IMR-90 (cell line): ENCODE results near the gene GHR. TPM values are rescaled to one million over a fixed set of nuclear protein-coding genes. Genes with fewer than 3 reads are reported as not detected.

ENCODE experiments used
- ATAC-seq: fragments of 200-7000 bp; cut with Tn5 transposase; 2 replicates; pipeline ENCODE4 v1.9.1; 2020; ENCODE audit warnings: low read depth, mild to moderate bottlenecking, moderate library complexity
- BruUV-seq: library from RNA; stranded (reverse); fragments of 400-500 nt; replicated peaks from 2 replicates; lab custom pipeline; 2021; lab: Mats Ljungman, UMichigan
- CTCF ChIA-PET: fragments of 300-600 bp; formaldehyde crosslinking; extraction: SDS; loops from one replicate; lab custom pipeline; 2021; ENCODE audit warnings: antibody characterized with exemption; lab: Yijun Ruan, JAX
- POLR2A ChIA-PET: fragments of 300-600 bp; sonication (Branson Sonifier 250); formaldehyde crosslinking; loops from one replicate; lab custom pipeline; 2022; ENCODE audit warnings: antibody characterized with exemption; ENCODE audit not compliant: unreplicated experiment; lab: Charles Lee
- DNase-seq: peaks from one replicate; pipeline ENCODE4 v3.0.0; 2013
- H2AFZ ChIP-seq: replicated peaks from 2 replicates; pipeline ENCODE3; 2013; ENCODE audit warnings: low read length, mild to moderate bottlenecking; ENCODE audit not compliant: poor library complexity
- H2AK5ac ChIP-seq: 2 replicates; pipeline ENCODE4 v1.6.1; 2013; ENCODE audit warnings: low read depth, low read length, inconsistent platforms
- H2AK9ac ChIP-seq: replicated peaks from 2 replicates; pipeline ENCODE3; 2013; ENCODE audit warnings: mild to moderate bottlenecking, low read depth, low read length, moderate library complexity; ENCODE audit not compliant: poor library complexity
- H2BK120ac ChIP-seq: 2 replicates; pipeline ENCODE4 v1.6.1; 2013; ENCODE audit warnings: low read depth, low read length, inconsistent platforms
- H2BK15ac ChIP-seq: 3 replicates; pipeline ENCODE4 v1.6.1; 2013; ENCODE audit warnings: low read depth, low read length, inconsistent platforms
- H2BK20ac ChIP-seq: 2 replicates; pipeline ENCODE4 v1.6.1; 2013; ENCODE audit warnings: low read depth, mild to moderate bottlenecking, inconsistent platforms, low read length, moderate library complexity
- H2BK5ac ChIP-seq: 2 replicates; pipeline ENCODE4 v1.6.1; 2013; ENCODE audit warnings: mild to moderate bottlenecking, low read depth, low read length, inconsistent platforms; ENCODE audit not compliant: poor library complexity, severe bottlenecking
- H3K14ac ChIP-seq: replicated peaks from 2 replicates; pipeline ENCODE4 v1.6.1; 2013; ENCODE audit warnings: low read depth, low read length, inconsistent platforms
- H3K18ac ChIP-seq: 2 replicates; pipeline ENCODE4 v1.6.1; 2013; ENCODE audit warnings: low read depth, low read length, control low read depth
- H3K23ac ChIP-seq: 2 replicates; pipeline ENCODE4 v1.6.1; 2013; ENCODE audit warnings: low read depth, low read length, inconsistent platforms
- H3K27ac ChIP-seq: 2 replicates; pipeline ENCODE4 v1.5.1; 2013; ENCODE audit warnings: mild to moderate bottlenecking, control low read depth, low read length; ENCODE audit not compliant: insufficient read depth
- H3K27me3 ChIP-seq: 2 replicates; pipeline ENCODE4 v1.6.1; 2013; ENCODE audit warnings: low read length; ENCODE audit not compliant: control insufficient read depth, insufficient read depth
- H3K36me3 ChIP-seq: 2 replicates; pipeline ENCODE4 v1.6.1; 2013; ENCODE audit warnings: low read length, mixed read lengths; ENCODE audit not compliant: control insufficient read depth, insufficient read depth
- H3K4ac ChIP-seq: 2 replicates; pipeline ENCODE4 v1.6.1; 2013; ENCODE audit warnings: low read depth, low read length, inconsistent platforms
- H3K4me1 ChIP-seq: 2 replicates; pipeline ENCODE4 v1.6.1; 2013; ENCODE audit warnings: low read length, mixed read lengths; ENCODE audit not compliant: control insufficient read depth, insufficient read depth
- H3K4me2 ChIP-seq: 2 replicates; pipeline ENCODE4 v1.6.1; 2013; ENCODE audit warnings: low read depth, mild to moderate bottlenecking, control low read depth, low read length, moderate library complexity
- H3K4me3 ChIP-seq: 2 replicates; pipeline ENCODE4 v1.5.1; 2013; ENCODE audit warnings: low read depth, mild to moderate bottlenecking, control low read depth, low read length, moderate library complexity; ENCODE audit not compliant: insufficient read depth
- H3K56ac ChIP-seq: 2 replicates; pipeline ENCODE4 v1.6.1; 2013; ENCODE audit warnings: low read length, inconsistent platforms; ENCODE audit not compliant: insufficient read depth; ENCODE audit errors: extremely low read depth
- H3K79me1 ChIP-seq, 2 experiments: 2 replicates each; pipeline ENCODE4 v1.6.1; 2013; ENCODE audit warnings: low read length in 2 of 2, inconsistent platforms in 1 of 2, low read depth in 1 of 2
- H3K9ac ChIP-seq: 2 replicates; pipeline ENCODE4 v1.6.1; 2013; ENCODE audit warnings: low read depth, low read length, control low read depth
- H3K9me1 ChIP-seq: 2 replicates; pipeline ENCODE4 v1.6.1; 2013; ENCODE audit warnings: low read length, inconsistent platforms; ENCODE audit not compliant: insufficient read depth
- H3K9me3 ChIP-seq: 2 replicates; pipeline ENCODE4 v1.6.1; 2013; ENCODE audit warnings: low read length; ENCODE audit not compliant: control insufficient read depth, insufficient read depth
- H4K20me1 ChIP-seq: 2 replicates; pipeline ENCODE4 v1.6.1; 2013; ENCODE audit warnings: low read length, inconsistent platforms; ENCODE audit not compliant: insufficient read depth
- H4K5ac ChIP-seq: 2 replicates; pipeline ENCODE4 v1.6.1; 2013; ENCODE audit warnings: mild to moderate bottlenecking, low read depth, low read length, control low read depth
- H4K8ac ChIP-seq, 2 experiments: 2 replicates each; pipeline ENCODE4 v1.6.1; 2013; ENCODE audit warnings: low read depth in 2 of 2, low read length in 2 of 2, control low read depth in 1 of 2, inconsistent platforms in 1 of 2
- H4K91ac ChIP-seq: 2 replicates; pipeline ENCODE4 v1.6.1; 2013; ENCODE audit warnings: low read depth, low read length, inconsistent platforms; ENCODE audit not compliant: insufficient read depth
- BHLHE40 ChIP-seq: fragments of 150-350 bp; IDR thresholded peaks from 2 replicates; pipeline ENCODE4 v1.6.1; 2016; ENCODE audit warnings: mild to moderate bottlenecking, low read depth, low read length
- CEBPB ChIP-seq: IDR thresholded peaks from 2 replicates; pipeline ENCODE4 v1.6.1; 2012; ENCODE audit warnings: low read depth, low read length, improper control_type of control experiment
- CHD1 ChIP-seq: IDR thresholded peaks from 2 replicates; pipeline ENCODE4 v1.6.1; 2012; ENCODE audit warnings: low read depth, low read length, improper control_type of control experiment
- FOS ChIP-seq: fragments of 150-350 bp; IDR thresholded peaks from 2 replicates; pipeline ENCODE4 v1.6.1; 2016; ENCODE audit warnings: low read depth, low read length
- MAFK ChIP-seq: IDR thresholded peaks from 2 replicates; pipeline ENCODE4 v1.6.1; 2012; ENCODE audit warnings: low read depth, low read length, improper control_type of control experiment
- NFE2L2 ChIP-seq: fragments of 150-350 bp; IDR thresholded peaks from 2 replicates; pipeline ENCODE4 v1.6.1; 2016; ENCODE audit warnings: low read depth, mild to moderate bottlenecking, low read length
- POLR2A ChIP-seq: IDR thresholded peaks from 2 replicates; pipeline ENCODE4 v1.6.1; 2012; ENCODE audit warnings: mild to moderate bottlenecking, low read depth, low read length
- RAD21 ChIP-seq: IDR thresholded peaks from 2 replicates; pipeline ENCODE4 v1.6.1; 2012; ENCODE audit warnings: low read length, improper control_type of control experiment
- RCOR1 ChIP-seq: IDR thresholded peaks from 2 replicates; pipeline ENCODE4 v1.6.1; 2012; ENCODE audit warnings: mild to moderate bottlenecking, low read length, improper control_type of control experiment; ENCODE audit not compliant: insufficient replicate concordance
- RFX5 ChIP-seq: IDR thresholded peaks from 2 replicates; pipeline ENCODE4 v1.8.0; 2012; ENCODE audit warnings: low read depth, mild to moderate bottlenecking, low read length, moderate library complexity
- SMC3 ChIP-seq: fragments of 150-350 bp; IDR thresholded peaks from 2 replicates; pipeline ENCODE4 v1.6.1; 2016; ENCODE audit warnings: low read depth, mild to moderate bottlenecking, antibody characterized with exemption, low read length, moderate library complexity
- WGBS, 2 experiments: methylation state at CpG; one replicate each; pipeline versions ENCODE4 v1.1.5 to v1.1.7; 2013; ENCODE audit warnings: missing lambda C conversion rate in 2 of 2; ENCODE audit not compliant: insufficient read length in 1 of 2; ENCODE audit errors: extremely low coverage in 2 of 2; 5-methylcytosine and 5-hydroxymethylcytosine counted together
- dilution Hi-C: fragments of 300-500 bp; cut with HindIII; formaldehyde crosslinking; loops from one replicate; pipeline ENCODE4 v1.14.3; 2018; ENCODE audit warnings: low sequenced_read_pairs; ENCODE audit not compliant: unreplicated experiment
- in situ Hi-C: fragments of 300-500 bp; cut with MboI; formaldehyde crosslinking; loops from 3 replicates; pipeline ENCODE4 v1.14.3; 2019; ENCODE audit warnings: low sequenced_read_pairs, inconsistent platforms, mixed read lengths
- intact Hi-C: fragments of 100-400 bp; cut with micrococcal nuclease; formaldehyde crosslinking; loops from 2 replicates; pipeline ENCODE4 v1.10.0; 2022
- polyA plus RNA-seq, 3 experiments: library from polyadenylated mRNA; depleted of rRNA; stranded (reverse); fragments of >200 nt; gene quantifications; 2 replicates each; pipeline ENCODE4 v1.2.3, GENCODE V29; 2012; ENCODE audit warnings: low replicate concordance in 1 of 3
- total RNA-seq: library from RNA; depleted of rRNA; stranded (reverse); fragments of >200 nt; gene quantifications from 2 replicates; pipeline ENCODE4 v1.2.3, GENCODE V29; 2012
- TF ChIP-seq, protein P1 (sequence below): fragments of 150-350 bp; IDR thresholded peaks from 2 replicates; pipeline ENCODE4 v1.6.1; 2016; ENCODE audit warnings: low read depth, mild to moderate bottlenecking, low read length, moderate library complexity, borderline replicate concordance
- TF ChIP-seq, protein P2 (sequence below): conservative IDR thresholded peaks from 2 replicates; pipeline ENCODE4 v1.5.1; 2012; ENCODE audit warnings: mild to moderate bottlenecking, low read depth, low read length, improper control_type of control experiment

GHR gene
- total and polyA plus RNA-seq, 2 of the 4 experiments (the other 2 are of a cell fraction), result 0.36 to 1.1 TPM

DNA sequence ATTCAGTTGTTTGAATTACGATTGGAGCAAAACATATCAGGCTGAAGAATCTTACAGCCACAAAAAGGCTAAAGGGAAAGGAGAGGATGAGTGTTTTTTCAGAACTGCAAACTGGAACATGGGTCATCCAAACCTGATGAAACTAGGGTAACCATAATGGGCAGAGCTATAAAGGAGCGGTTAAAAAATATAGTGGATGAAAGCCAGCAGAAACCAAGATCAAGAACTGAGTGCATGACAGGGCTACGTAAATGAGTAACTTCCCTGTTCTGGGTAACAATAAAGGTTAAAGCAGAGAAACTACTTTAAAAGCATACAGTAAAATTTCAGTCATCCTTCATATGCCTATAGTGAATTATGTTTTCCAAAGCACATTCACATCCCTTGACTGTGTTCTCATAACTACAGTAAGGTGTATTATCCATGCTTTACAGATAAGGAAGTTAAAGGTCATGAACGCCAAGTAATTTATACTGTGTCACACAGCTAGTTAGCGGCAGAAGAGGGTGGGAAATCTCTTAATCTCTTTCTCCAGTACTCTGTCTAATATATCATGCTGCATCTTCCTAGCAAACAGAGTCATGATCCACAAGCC, 48.5 kb upstream of the GHR start:
- no peak overlapping the region for H2BK15ac ChIP-seq
- no peak overlapping the region for H3K14ac ChIP-seq
- no peak overlapping the region for H3K4me3 ChIP-seq
- no peak overlapping the region for H4K91ac ChIP-seq
- dilution Hi-C loops (no loop called here), intact Hi-C loops (no loop called here), in situ Hi-C loops (no loop called here)
- H3K4ac ChIP-seq, result no peak overlapping the region
- no peak overlapping the region for H3K56ac ChIP-seq
- TF ChIP-seq, protein P1, sequence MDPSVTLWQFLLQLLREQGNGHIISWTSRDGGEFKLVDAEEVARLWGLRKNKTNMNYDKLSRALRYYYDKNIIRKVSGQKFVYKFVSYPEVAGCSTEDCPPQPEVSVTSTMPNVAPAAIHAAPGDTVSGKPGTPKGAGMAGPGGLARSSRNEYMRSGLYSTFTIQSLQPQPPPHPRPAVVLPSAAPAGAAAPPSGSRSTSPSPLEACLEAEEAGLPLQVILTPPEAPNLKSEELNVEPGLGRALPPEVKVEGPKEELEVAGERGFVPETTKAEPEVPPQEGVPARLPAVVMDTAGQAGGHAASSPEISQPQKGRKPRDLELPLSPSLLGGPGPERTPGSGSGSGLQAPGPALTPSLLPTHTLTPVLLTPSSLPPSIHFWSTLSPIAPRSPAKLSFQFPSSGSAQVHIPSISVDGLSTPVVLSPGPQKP, result no peak
- TF ChIP-seq RFX5, result no peak
- TF ChIP-seq FOS, result no peak
- TF ChIP-seq NFE2L2, result no peak
- no peak for TF ChIP-seq CHD1
- TF ChIP-seq, protein P2, sequence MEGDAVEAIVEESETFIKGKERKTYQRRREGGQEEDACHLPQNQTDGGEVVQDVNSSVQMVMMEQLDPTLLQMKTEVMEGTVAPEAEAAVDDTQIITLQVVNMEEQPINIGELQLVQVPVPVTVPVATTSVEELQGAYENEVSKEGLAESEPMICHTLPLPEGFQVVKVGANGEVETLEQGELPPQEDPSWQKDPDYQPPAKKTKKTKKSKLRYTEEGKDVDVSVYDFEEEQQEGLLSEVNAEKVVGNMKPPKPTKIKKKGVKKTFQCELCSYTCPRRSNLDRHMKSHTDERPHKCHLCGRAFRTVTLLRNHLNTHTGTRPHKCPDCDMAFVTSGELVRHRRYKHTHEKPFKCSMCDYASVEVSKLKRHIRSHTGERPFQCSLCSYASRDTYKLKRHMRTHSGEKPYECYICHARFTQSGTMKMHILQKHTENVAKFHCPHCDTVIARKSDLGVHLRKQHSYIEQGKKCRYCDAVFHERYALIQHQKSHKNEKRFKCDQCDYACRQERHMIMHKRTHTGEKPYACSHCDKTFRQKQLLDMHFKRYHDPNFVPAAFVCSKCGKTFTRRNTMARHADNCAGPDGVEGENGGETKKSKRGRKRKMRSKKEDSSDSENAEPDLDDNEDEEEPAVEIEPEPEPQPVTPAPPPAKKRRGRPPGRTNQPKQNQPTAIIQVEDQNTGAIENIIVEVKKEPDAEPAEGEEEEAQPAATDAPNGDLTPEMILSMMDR, result no peak
- TF ChIP-seq RCOR1, result no peak
- no peak for TF ChIP-seq POLR2A
- no peak for TF ChIP-seq BHLHE40
- TF ChIP-seq SMC3, result no peak
- no peak for TF ChIP-seq RAD21
- no peak for TF ChIP-seq MAFK
- TF ChIP-seq CEBPB, result no peak
- ChIA-PET CTCF (no interaction called here), POLR2A (no interaction called here)
- H3K27me3 ChIP-seq, result no peaks in the 10 kb centered on the region
- no peak overlapping the region for H2AK9ac ChIP-seq
- H2AFZ ChIP-seq, result no peak overlapping the region
- no peaks in the 10 kb centered on the region for H3K9me3 ChIP-seq
- no peak overlapping the region for H4K5ac ChIP-seq
- no peak overlapping the region for H3K27ac ChIP-seq
- no peak overlapping the region for H2AK5ac ChIP-seq
- no peak overlapping the region for H2BK120ac ChIP-seq
- no peaks in the 10 kb centered on the region for H3K9me1 ChIP-seq
- no peaks in the 10 kb centered on the region for H3K36me3 ChIP-seq
- H3K4me2 ChIP-seq, result no peak overlapping the region
- H4K20me1 ChIP-seq, result no peaks in the 10 kb centered on the region
- H3K18ac ChIP-seq, result no peak overlapping the region
- no peak overlapping the region for H2BK5ac ChIP-seq
- DNase-seq, result no peak
- H3K4me1 ChIP-seq, result no peaks in the 10 kb centered on the region
- H2BK20ac ChIP-seq, result no peak overlapping the region
- no peak for ATAC-seq
- WGBS, 2 experiments, result no CpG with 5 or more reads among the region's 5 CpGs
- no peak overlapping the region for H4K8ac ChIP-seq
- BruUV-seq, result no TSS peak
- H3K9ac ChIP-seq, result no peak overlapping the region
- H3K79me1 ChIP-seq, result no peaks in the 10 kb centered on the region
- no peak overlapping the region for H3K23ac ChIP-seq
